ENCODE results near the gene PDE8A. TPM values are rescaled to one million over a fixed set of nuclear protein-coding genes. Genes with fewer than 3 reads are reported as not detected.
"Not testable (repeated sequence)": the region's sequence is repeated elsewhere in the genome, so short reads cannot be mapped to it uniquely, and the experiment has no call there.

The PDE8A gene
- total RNA-seq, 1 donor from 2014 or later, result 34.6 TPM

- FAIRE-seq; DNase-seq (ENCODE audit: low spot score in 2 of 2): not testable (repeated sequence)
Observed at GRCh38 chr15:84987351-84987750, 5.7 kb downstream of the PDE8A start.

GRCh38 chr15:84987949-84988624, 6.4 kb downstream of the PDE8A start:
- FAIRE-seq (no peak), DNase-seq (ENCODE audit: low spot score in 2 of 2) (no peak)

- FAIRE-seq (no peak), DNase-seq (ENCODE audit: low spot score in 2 of 2) (no peak)
Observed at GRCh38 chr15:84988909-84989644, 7.4 kb downstream of the PDE8A start.

- FAIRE-seq, result no peak
- no peak for DNase-seq (ENCODE audit: low spot score in 2 of 2)
Observed at GRCh38 chr15:84990507-84990906, 8.9 kb downstream of the PDE8A start.

GRCh38 chr15:84991014-84991712, 9.5 kb downstream of the PDE8A start:
- no peak for FAIRE-seq
- no peak for DNase-seq (ENCODE audit: low spot score in 2 of 2)

GRCh38 chr15:84992157-84992944, 10.7 kb downstream of the PDE8A start:
- FAIRE-seq, result no peak
- no peak for DNase-seq (ENCODE audit: low spot score in 2 of 2)

DNA sequence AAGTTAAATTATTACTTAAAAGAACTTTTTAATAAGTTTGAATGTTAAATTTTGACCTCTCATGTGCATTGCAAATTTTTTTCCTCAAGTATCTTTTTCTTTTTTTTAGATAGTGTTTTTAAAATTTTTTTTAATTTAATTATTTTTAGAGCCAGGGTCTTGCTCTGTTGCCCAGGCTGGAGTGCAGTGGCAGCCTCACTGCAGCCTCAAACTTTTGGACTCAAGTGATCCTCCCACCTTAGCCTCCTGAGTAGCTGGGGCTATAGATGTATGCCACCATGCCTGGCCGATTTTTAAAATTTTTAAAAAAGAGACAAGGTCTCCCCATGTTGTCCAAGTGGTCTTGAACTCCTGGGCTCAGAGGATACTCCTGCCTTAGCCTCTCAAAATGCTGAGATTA, 14.4 kb downstream of the PDE8A start:
- no peak for DNase-seq (ENCODE audit: low spot score in 2 of 2)
- FAIRE-seq, result no peak

- DNase-seq (ENCODE audit: low spot score in 2 of 2), result not testable (repeated sequence)
Observed at GRCh38 chr15:84996714-84997113, 15.1 kb downstream of the PDE8A start.

GRCh38 chr15:84997214-84997613, 15.6 kb downstream of the PDE8A start:
- FAIRE-seq; DNase-seq (ENCODE audit: low spot score in 2 of 2): not testable (repeated sequence)

More at GRCh38 chr15:84996714-84997113, 15.1 kb downstream of the PDE8A start:
- FAIRE-seq, result not testable (repeated sequence)

- DNase-seq (ENCODE audit: low spot score in 2 of 2) (no peak), FAIRE-seq (no peak)
Observed at GRCh38 chr15:85000189-85000864, 18.7 kb downstream of the PDE8A start.

DNA sequence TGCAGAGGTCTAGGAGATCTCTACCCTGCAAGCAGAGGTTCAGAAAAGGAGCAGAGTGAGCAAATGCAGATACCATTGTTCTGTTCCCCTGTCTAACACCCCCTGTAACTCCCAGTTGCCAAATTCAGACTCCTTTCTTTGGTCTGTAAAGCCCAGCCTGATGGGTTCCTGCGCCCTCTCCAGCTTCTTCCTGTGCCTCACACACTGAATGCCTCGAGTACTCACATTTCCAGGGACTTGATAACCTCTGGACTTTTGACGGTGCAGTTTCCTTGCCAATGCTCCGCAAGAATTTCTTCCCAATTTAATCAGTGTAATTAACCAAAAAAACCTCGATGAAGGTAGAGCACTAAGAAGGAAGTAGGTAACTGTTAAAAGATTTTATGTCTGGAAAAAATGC, 19.3 kb downstream of the PDE8A start:
- FAIRE-seq, result no peak
- no peak for DNase-seq (ENCODE audit: low spot score in 2 of 2)

- DNase-seq (ENCODE audit: low spot score in 2 of 2) (no peak), FAIRE-seq (no peak)
Observed at GRCh38 chr15:85002517-85002916, 20.9 kb downstream of the PDE8A start.

DNA sequence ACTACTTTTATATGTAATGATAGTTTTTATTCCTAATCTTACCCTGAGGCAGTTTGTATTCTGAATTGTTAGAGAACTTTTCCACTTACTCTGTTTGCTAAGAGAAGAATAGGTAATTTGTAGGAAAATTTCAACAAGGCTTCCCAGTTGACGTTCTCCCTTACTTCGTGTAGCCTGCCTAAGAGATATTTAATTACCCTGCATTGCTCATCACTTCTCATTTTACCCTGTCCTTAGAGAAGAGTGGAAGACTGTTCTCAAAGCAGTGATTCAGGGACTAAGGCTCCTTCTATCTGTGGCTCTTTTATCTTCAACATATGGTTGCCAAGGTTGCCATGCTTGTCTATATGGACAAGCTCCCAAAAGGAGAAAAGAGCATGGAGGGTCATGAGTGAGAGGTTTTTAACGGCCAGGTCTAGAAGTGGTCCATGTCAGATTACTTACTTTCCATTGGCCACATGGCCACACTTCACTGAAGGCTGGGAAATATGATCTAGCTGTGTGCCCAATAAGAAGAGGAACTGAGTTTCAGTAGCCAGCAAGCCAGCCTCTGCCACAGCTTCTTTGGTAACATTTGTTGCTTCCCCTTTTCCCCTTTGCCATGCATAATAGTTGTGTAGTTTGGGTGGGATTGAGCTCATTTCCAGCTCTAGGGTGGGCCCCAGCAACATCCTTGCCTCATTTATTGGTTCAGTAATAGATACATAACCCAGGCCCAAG, 22.1 kb downstream of the PDE8A start:
- DNase-seq (ENCODE audit: low spot score in 2 of 2), result no peak

DNA sequence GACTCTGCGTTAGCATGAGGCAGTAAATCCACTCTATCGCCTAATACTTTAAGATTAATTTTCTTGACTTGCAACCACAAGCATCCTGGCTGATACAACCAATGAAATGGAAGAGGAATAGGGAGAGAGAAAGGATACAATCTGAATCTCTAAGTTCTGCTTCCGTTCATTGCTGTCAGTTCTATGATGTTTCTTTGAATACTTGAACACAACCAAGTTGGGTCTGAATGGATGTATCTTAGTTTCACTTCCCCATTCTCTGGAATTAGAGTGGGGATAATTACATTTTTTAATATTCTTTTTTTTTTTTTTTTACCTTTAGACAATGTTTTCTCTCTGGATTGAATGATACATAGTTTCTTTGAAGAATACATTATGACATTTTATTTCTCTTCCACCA, 22.9 kb downstream of the PDE8A start:
- no peak for FAIRE-seq
- DNase-seq (ENCODE audit: low spot score in 2 of 2), result no peak

More for the DNA sequence above, 22.1 kb downstream of the PDE8A start:
- no peak for FAIRE-seq

GRCh38 chr15:85005319-85005718, 23.7 kb downstream of the PDE8A start:
- DNase-seq (ENCODE audit: low spot score in 2 of 2), result no peak
- no peak for FAIRE-seq

DNA sequence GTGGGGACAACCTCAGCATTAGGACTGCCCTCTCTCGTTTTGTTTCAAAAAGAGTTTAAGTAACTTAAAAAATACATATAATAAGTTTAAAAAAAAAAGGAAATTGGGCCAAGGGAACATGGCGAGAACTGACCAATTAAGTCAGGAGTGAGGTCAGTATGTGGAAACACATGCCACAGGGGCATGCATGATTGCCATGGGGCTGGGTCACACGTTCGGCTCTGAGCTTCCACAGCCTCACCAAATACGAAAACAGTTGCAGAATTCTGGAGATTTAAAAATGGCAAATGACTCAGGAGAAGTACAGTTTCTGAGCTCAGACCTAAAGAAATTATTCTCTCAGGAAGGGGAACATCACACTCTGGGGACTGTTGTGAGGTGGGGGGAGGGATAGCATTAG, 24.1 kb downstream of the PDE8A start:
- no peak for FAIRE-seq
- DNase-seq (ENCODE audit: low spot score in 2 of 2), result no peak

GRCh38 chr15:85006201-85006600, 24.5 kb downstream of the PDE8A start:
- FAIRE-seq (no peak), DNase-seq (ENCODE audit: low spot score in 2 of 2) (no peak)

DNA sequence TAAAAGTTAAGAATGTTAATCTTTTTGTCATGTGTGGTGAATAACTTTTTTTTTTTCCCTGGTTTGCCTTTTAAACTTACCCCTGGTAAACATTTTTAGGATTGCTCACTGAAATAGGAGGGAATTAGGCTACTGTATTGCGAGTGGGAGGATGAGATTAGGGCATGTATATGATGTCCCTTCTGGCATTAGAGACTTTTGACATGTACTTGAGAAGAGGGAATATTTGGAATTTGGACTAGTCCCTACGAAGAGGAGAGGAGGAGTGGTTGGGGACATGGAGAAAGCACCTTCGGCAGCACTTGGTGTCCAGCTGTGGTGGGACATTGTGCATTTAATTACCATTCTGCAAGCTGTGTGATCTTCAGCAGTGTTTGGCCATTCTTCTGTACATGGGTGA, 25.0 kb downstream of the PDE8A start:
- DNase-seq (ENCODE audit: low spot score in 2 of 2) (no peak), FAIRE-seq (no peak)

- no peak for FAIRE-seq
- no peak for DNase-seq (ENCODE audit: low spot score in 2 of 2)
Observed at GRCh38 chr15:85007137-85007536, 25.5 kb downstream of the PDE8A start.
